Measurements from ENCODE around the gene GPC6. TPM values are rescaled to one million over a fixed set of nuclear protein-coding genes. Genes with fewer than 3 reads are reported as not detected.
"Not testable (repeated sequence)": the region's sequence is repeated elsewhere in the genome, so short reads cannot be mapped to it uniquely, and the experiment has no call there.

The GPC6 gene
- total RNA-seq, 1 donor from 2014 or later: not detected

DNA sequence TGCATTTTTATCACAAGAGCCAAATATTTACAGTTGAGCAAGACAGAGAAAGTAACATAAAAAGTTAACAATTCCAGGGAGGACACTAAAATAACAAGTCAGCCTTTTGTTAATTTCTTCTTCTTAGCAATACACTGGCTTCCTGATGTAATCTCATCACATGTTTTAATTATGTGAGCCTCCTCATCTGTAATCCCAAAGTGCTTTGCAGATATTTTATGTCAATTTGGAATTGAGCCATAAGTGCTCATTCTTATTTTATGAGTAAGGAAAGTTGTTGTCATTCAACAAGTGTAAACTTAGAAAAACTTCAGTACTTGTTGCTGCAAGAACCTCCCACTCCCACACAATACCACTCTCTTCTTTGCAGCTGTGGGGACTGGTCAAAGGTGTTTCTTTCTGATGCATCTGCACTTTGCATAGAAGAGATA lies 223.6 kb downstream of the GPC6 start:
- intact Hi-C loops (cut with micrococcal nuclease): no loop called here
- H3K27ac Mint-ChIP-seq: no peak overlapping the region
- H3K27me3 Mint-ChIP-seq: no peaks in the 10 kb centered on the region
- H3K36me3 Mint-ChIP-seq (ENCODE audit: low read depth): no peaks in the 10 kb centered on the region
- no peaks in the 10 kb centered on the region for H3K9me3 Mint-ChIP-seq
- no peak overlapping the region for H3K4me3 Mint-ChIP-seq
- no peak for DNase-seq
- H3K4me1 Mint-ChIP-seq: no peaks in the 10 kb centered on the region

GRCh38 chr13:93450761-93451160 lies 224.2 kb downstream of the GPC6 start:
- Mint-ChIP-seq H3K27ac (no peak overlapping the region), H3K36me3 (ENCODE audit: low read depth) (no peaks in the 10 kb centered on the region), H3K9me3 (no peaks in the 10 kb centered on the region), H3K4me3 (no peak overlapping the region), H3K27me3 (no peaks in the 10 kb centered on the region), H3K4me1 (no peaks in the 10 kb centered on the region)
- intact Hi-C loops (cut with micrococcal nuclease): no loop called here
- DNase-seq: no peak

GRCh38 chr13:93454676-93455235 lies 228.1 kb downstream of the GPC6 start:
- intact Hi-C loops (cut with micrococcal nuclease); H3K27ac Mint-ChIP-seq; H3K27me3 Mint-ChIP-seq: not testable (repeated sequence)

GRCh38 chr13:93455861-93456260 lies 229.3 kb downstream of the GPC6 start:
- intact Hi-C loops (cut with micrococcal nuclease): no loop called here
- no peaks in the 10 kb centered on the region for H3K27me3 Mint-ChIP-seq
- H3K4me1 Mint-ChIP-seq: no peaks in the 10 kb centered on the region

More at GRCh38 chr13:93454676-93455235, 228.1 kb downstream of the GPC6 start:
- H3K36me3 Mint-ChIP-seq (ENCODE audit: low read depth); H3K4me1 Mint-ChIP-seq; H3K9me3 Mint-ChIP-seq; DNase-seq; H3K4me3 Mint-ChIP-seq: not testable (repeated sequence)

DNA sequence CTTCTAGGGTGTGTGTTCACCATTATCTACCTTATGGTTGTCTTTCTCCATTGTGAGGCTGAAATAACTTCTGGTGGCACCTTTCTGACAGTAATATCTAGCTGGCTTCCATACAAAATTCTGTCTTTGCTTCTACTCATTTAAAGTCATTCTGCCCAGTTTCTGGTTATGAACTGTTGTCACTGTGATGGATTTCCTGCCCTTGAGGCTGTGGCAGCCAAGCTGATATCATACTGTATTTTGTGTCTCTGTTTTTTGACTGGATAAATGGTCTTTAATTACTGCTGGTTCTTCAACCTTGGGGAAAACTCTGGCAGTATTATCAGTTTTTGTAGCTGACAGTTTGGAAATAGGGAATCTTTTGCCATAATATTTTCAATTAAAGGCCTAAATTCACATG lies 233.4 kb downstream of the GPC6 start:
- no peak overlapping the region for H3K27ac Mint-ChIP-seq
- H3K4me1 Mint-ChIP-seq: no peaks in the 10 kb centered on the region
- no peaks in the 10 kb centered on the region for H3K36me3 Mint-ChIP-seq (ENCODE audit: low read depth)
- H3K27me3 Mint-ChIP-seq: no peaks in the 10 kb centered on the region
- no peaks in the 10 kb centered on the region for H3K9me3 Mint-ChIP-seq
- intact Hi-C loops (cut with micrococcal nuclease): no loop called here
- no peak overlapping the region for H3K4me3 Mint-ChIP-seq
- DNase-seq: no peak

More at GRCh38 chr13:93455861-93456260, 229.3 kb downstream of the GPC6 start:
- Mint-ChIP-seq H3K9me3 (no peaks in the 10 kb centered on the region), H3K36me3 (ENCODE audit: low read depth) (no peaks in the 10 kb centered on the region), H3K27ac (no peak overlapping the region), H3K4me3 (no peak overlapping the region)
- no peak for DNase-seq

DNA sequence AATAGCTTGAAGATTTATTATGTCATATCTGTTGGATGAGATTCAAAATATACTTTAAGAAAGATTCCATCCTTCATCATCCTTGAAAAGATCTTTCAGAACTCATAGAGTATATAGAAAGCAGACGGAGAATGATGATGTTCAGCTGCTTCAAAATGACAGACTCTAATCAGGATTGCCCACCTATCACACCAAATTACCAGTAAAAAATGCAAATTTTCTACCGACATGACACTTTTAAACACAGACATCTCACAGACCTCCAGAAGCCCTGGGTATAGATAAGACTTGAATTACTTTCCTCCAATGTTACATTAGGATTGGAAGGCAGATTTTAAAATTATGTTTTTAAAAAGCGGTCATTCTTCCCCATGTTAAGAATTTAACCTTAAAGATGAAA lies 235.5 kb downstream of the GPC6 start:
- H3K9me3 Mint-ChIP-seq: no peaks in the 10 kb centered on the region
- no peak overlapping the region for H3K4me3 Mint-ChIP-seq
- no peak overlapping the region for H3K27ac Mint-ChIP-seq
- no peaks in the 10 kb centered on the region for H3K27me3 Mint-ChIP-seq
- no peaks in the 10 kb centered on the region for H3K36me3 Mint-ChIP-seq (ENCODE audit: low read depth)
- no peak for DNase-seq
- intact Hi-C loops (cut with micrococcal nuclease): no loop called here
- no peaks in the 10 kb centered on the region for H3K4me1 Mint-ChIP-seq

DNA sequence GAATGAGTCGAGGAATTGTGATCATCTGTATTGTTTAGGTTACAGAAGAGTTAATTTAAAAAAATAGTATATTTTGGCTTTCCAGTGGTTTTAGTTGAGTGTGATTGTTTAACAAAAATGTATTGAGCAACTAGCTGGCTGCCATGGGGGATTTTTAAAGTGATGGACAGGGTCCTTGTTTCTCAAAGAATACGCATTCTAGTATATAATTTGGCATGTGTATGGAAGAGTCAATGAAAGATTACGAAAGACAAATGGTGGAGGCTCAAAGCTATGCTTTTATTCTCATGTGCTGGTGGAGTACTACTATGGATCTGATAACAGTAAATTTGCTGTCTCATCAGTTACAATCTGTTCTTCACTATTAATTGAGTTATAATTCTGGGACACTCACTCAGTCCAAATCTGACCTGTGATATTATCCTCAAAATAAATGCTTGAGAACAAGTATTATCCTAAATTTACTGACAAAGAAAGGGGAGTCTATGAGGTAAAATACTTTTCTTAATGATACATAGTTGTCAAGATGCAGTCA lies 240.0 kb downstream of the GPC6 start:
- Mint-ChIP-seq H3K27ac (no peak overlapping the region), H3K27me3 (no peaks in the 10 kb centered on the region), H3K9me3 (no peaks in the 10 kb centered on the region)

DNA sequence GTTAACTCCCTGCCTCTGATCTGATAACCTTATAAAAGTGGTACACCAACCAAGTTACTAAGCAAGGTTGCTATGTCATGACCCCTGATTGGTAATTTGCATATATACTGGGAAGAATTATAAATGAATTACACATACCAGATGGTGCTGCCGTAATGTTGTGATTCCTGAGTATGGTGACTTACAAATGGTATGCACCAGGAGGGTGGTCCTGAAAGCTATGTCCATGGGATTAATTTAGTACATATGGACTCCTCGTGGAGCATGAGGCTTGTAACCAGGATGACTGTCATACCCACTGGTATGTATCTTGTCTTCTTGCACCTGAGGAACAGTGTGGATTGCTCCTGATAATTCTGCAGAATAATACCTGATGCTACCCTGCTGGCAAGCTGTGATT lies 240.6 kb downstream of the GPC6 start:
- Mint-ChIP-seq H3K27me3 (no peaks in the 10 kb centered on the region), H3K4me3 (no peak overlapping the region), H3K27ac (no peak overlapping the region)

More for the DNA sequence above, 240.0 kb downstream of the GPC6 start:
- intact Hi-C loops (cut with micrococcal nuclease): no loop called here
- Mint-ChIP-seq H3K36me3 (ENCODE audit: low read depth) (no peaks in the 10 kb centered on the region), H3K4me1 (no peaks in the 10 kb centered on the region), H3K4me3 (no peak overlapping the region)
- DNase-seq: no peak

GRCh38 chr13:93468433-93468832 lies 241.8 kb downstream of the GPC6 start:
- H3K27ac Mint-ChIP-seq: no peak overlapping the region
- H3K4me1 Mint-ChIP-seq: no peaks in the 10 kb centered on the region
- DNase-seq: no peak
- no peaks in the 10 kb centered on the region for H3K27me3 Mint-ChIP-seq
- no peaks in the 10 kb centered on the region for H3K36me3 Mint-ChIP-seq (ENCODE audit: low read depth)
- intact Hi-C loops (cut with micrococcal nuclease): no loop called here
- H3K4me3 Mint-ChIP-seq: no peak overlapping the region
- H3K9me3 Mint-ChIP-seq: peaks cover 5% of the 10 kb centered on the region

More for the DNA sequence above, 240.6 kb downstream of the GPC6 start:
- H3K4me1 Mint-ChIP-seq: no peaks in the 10 kb centered on the region
- H3K36me3 Mint-ChIP-seq (ENCODE audit: low read depth): no peaks in the 10 kb centered on the region
- no peak for DNase-seq
- intact Hi-C loops (cut with micrococcal nuclease): no loop called here
- peaks cover 4% of the 10 kb centered on the region for H3K9me3 Mint-ChIP-seq

DNA sequence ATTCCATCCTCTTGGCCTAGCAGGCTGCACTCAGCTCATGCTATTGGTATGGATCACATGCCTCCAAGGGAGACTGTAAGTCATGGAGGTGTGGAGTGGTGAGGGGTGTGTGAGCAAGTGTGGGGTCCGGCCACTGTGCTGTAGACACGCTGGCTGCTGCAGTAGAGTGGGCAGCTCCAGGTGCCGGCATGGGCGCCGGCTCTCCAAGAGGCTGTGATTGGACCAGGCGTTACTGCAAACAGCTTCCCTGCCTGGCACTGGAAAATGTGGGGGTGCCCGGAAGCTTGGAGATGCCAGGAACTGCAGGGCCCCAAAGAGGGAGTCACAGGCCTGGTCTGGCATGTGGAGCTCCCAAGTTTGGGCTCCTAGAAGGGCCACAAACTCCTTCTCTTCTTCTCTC lies 245.7 kb downstream of the GPC6 start:
- H3K9me3 Mint-ChIP-seq: peaks cover 5% of the 10 kb centered on the region
- no peak overlapping the region for H3K27ac Mint-ChIP-seq
- DNase-seq: no peak

GRCh38 chr13:93472814-93473296 lies 246.2 kb downstream of the GPC6 start:
- Mint-ChIP-seq H3K9me3 (peaks cover 5% of the 10 kb centered on the region), H3K36me3 (ENCODE audit: low read depth) (no peaks in the 10 kb centered on the region), H3K4me3 (no peak overlapping the region), H3K4me1 (no peaks in the 10 kb centered on the region), H3K27me3 (no peaks in the 10 kb centered on the region), H3K27ac (no peak overlapping the region)
- no peak for DNase-seq
- intact Hi-C loops (cut with micrococcal nuclease): no loop called here

More for the DNA sequence above, 245.7 kb downstream of the GPC6 start:
- Mint-ChIP-seq H3K4me1 (no peaks in the 10 kb centered on the region), H3K36me3 (ENCODE audit: low read depth) (no peaks in the 10 kb centered on the region), H3K27me3 (no peaks in the 10 kb centered on the region), H3K4me3 (no peak overlapping the region)
- intact Hi-C loops (cut with micrococcal nuclease): no loop called here

DNA sequence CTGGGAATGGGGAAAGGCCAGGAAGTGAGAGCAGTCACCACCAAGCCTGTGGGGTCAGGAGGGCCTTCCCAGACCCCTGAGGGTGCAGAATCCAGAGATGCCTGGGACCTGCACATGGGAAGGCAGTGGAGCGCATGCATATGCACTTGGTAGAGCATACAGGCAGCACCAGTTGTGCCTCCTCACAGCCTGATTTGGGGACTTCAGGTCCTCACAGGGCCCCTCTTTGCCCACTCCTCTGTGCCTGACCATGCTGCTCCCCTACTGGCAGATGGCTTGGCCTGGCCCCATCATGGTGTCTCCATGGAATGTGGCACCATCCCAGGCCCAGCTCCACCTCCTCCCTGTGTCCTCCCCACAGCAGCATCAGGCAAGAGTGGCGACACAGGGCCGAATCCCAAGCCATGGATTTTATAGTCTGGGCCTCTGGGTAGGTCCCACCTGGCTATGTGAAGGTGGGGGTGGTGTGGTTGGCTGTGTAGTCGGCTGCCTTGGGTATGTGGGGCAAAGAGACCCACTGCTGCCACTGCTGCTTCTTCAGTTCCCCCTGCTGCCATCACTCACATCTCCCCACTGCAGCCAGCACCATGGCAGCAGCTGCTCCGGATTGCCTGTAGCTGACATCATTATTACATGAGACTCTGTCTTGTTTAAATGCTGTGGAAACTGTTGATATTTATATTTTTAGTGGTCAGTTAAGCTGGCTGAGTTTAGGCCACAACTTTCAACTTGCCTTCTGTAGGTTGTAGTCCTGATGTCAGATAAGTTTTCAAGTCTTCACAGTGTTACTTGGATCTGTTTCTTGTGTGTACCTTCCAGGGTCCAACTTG lies 247.0 kb downstream of the GPC6 start:
- H3K9me3 Mint-ChIP-seq: peaks cover 5% of the 10 kb centered on the region
- no peak overlapping the region for H3K27ac Mint-ChIP-seq
- H3K4me1 Mint-ChIP-seq: no peaks in the 10 kb centered on the region
- DNase-seq: no peak
- H3K4me3 Mint-ChIP-seq: no peak overlapping the region
- no peaks in the 10 kb centered on the region for H3K36me3 Mint-ChIP-seq (ENCODE audit: low read depth)
- intact Hi-C loops (cut with micrococcal nuclease): no loop called here
- no peaks in the 10 kb centered on the region for H3K27me3 Mint-ChIP-seq

DNA sequence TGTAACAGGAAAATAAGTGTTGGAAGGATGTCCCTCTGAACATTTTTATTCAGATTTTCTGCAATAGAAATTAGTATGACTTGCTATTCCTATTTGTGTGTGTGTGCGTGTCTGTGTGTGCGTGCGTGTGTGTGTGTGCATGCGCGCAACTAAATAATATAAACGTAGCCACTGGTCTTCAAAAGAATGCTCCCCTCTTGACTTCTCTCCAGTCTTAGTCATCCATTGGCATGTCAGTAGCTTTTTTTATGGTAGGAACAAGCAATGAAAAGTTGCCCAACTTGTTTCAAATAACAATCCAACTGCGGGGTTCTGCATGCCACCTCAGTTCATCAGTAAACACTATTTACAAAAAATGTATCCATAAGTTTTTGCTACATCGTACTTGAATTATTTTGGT lies 249.6 kb downstream of the GPC6 start:
- Mint-ChIP-seq H3K27ac (no peak overlapping the region), H3K9me3 (peaks cover 5% of the 10 kb centered on the region), H3K36me3 (ENCODE audit: low read depth) (no peaks in the 10 kb centered on the region), H3K27me3 (no peaks in the 10 kb centered on the region), H3K4me3 (no peak overlapping the region), H3K4me1 (no peaks in the 10 kb centered on the region)
- no peak for DNase-seq
- intact Hi-C loops (cut with micrococcal nuclease): no loop called here

DNA sequence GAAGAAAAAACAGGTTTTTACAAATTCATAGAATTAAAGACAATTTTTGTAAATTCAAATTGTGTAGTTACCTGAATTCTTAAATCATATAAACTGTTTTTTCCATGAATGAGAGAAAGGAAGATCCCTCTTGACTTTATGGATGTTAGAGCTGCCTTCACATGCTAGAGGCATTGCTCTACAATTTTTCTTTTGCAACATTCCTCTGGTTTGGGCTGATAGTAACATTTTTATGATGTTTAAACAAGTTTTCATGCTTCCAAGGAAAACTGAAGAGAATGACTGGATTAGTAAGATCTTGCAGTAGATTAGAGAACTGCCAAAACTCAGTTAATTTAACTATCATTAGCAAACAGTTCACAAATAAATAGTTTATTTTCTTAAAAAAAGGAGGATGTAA lies 250.6 kb downstream of the GPC6 start:
- Mint-ChIP-seq H3K36me3 (ENCODE audit: low read depth) (no peaks in the 10 kb centered on the region), H3K4me1 (no peaks in the 10 kb centered on the region), H3K9me3 (no peaks in the 10 kb centered on the region), H3K4me3 (no peak overlapping the region), H3K27me3 (no peaks in the 10 kb centered on the region), H3K27ac (no peak overlapping the region)
- DNase-seq: no peak
- intact Hi-C loops (cut with micrococcal nuclease): no loop called here

Measured in activated CD4-positive, alpha-beta T cell treated with anti-CD3 and anti-CD28 coated beads, Interleukin-2, amount 10 ng/mL, durations not matched to agents 24 days and 14 days (primary cell).